Mesendoderm (in vitro differentiated cells): ENCODE data around the gene PRM1.

Experiments used
- DNase-seq: peaks from one replicate; pipeline ENCODE4 v3.0.0; 2013
- H2AK5ac ChIP-seq: 2 replicates; pipeline ENCODE4 v1.6.1; 2013; ENCODE audit warnings: low read length, inconsistent platforms
- H2BK120ac ChIP-seq: 2 replicates; pipeline ENCODE4 v1.6.1; 2013; ENCODE audit warnings: low read depth, mild to moderate bottlenecking, low read length, moderate library complexity, mixed read lengths
- H2BK15ac ChIP-seq: replicated peaks from 2 replicates; pipeline ENCODE4 v1.6.1; 2013; ENCODE audit warnings: low read depth, mild to moderate bottlenecking, moderate library complexity
- H2BK5ac ChIP-seq: 2 replicates; pipeline ENCODE4 v1.6.1; 2013; ENCODE audit warnings: low read length, inconsistent platforms
- H3K18ac ChIP-seq: 2 replicates; pipeline ENCODE4 v1.6.1; 2013; ENCODE audit warnings: mild to moderate bottlenecking, low read length, mixed read lengths
- H3K23ac ChIP-seq: one replicate; pipeline ENCODE4 v1.6.1; 2013; ENCODE audit warnings: low read length
- H3K27ac ChIP-seq: 2 replicates; pipeline ENCODE4 v1.5.1; 2013; ENCODE audit warnings: low read depth, mild to moderate bottlenecking, inconsistent platforms, low read length, moderate library complexity
- H3K27me3 ChIP-seq: 2 replicates; pipeline ENCODE4 v1.6.1; 2013; ENCODE audit warnings: low read length, control low read depth, mild to moderate bottlenecking, inconsistent platforms; ENCODE audit not compliant: insufficient read depth, poor library complexity
- H3K36me3 ChIP-seq: 2 replicates; pipeline ENCODE4 v1.6.1; 2013; ENCODE audit warnings: low read length, inconsistent platforms; ENCODE audit not compliant: control insufficient read depth, insufficient read depth
- H3K4ac ChIP-seq: one replicate; pipeline ENCODE4 v1.6.1; 2013; ENCODE audit warnings: low read depth, mild to moderate bottlenecking, low read length, moderate library complexity
- H3K4me1 ChIP-seq: 2 replicates; pipeline ENCODE4 v1.6.1; 2013; ENCODE audit warnings: low read depth, low read length, inconsistent platforms; ENCODE audit not compliant: control insufficient read depth
- H3K4me2 ChIP-seq: 2 replicates; pipeline ENCODE4 v1.6.1; 2013; ENCODE audit warnings: low read length
- H3K4me3 ChIP-seq: 2 replicates; pipeline ENCODE4 v1.5.1; 2013; ENCODE audit warnings: mild to moderate bottlenecking, low read length
- H3K56ac ChIP-seq: one replicate; pipeline ENCODE4 v1.6.1; 2013; ENCODE audit warnings: low read length
- H3K79me1 ChIP-seq: 2 replicates; pipeline ENCODE4 v1.6.1; 2013; ENCODE audit warnings: low read length, inconsistent platforms
- H3K79me2 ChIP-seq: 2 replicates; pipeline ENCODE4 v1.6.1; 2013; ENCODE audit warnings: mild to moderate bottlenecking, low read length; ENCODE audit not compliant: control insufficient read depth, insufficient read depth
- H3K9ac ChIP-seq: 2 replicates; pipeline ENCODE4 v1.6.1; 2013; ENCODE audit warnings: low read length, inconsistent platforms
- H4K5ac ChIP-seq: one replicate; pipeline ENCODE4 v1.6.1; 2013; ENCODE audit warnings: low read length
- H4K8ac ChIP-seq: one replicate; pipeline ENCODE4 v1.6.1; 2013; ENCODE audit warnings: low read depth, mild to moderate bottlenecking, control low read depth, low read length, moderate library complexity
- WGBS: extraction: QIAGEN DNeasy Blood & Tissue Kit; methylation state at CpG from one replicate; pipeline ENCODE4 v1.1.7; 2013; ENCODE audit warnings: low lambda C conversion rate, missing lambda C conversion rate; ENCODE audit not compliant: insufficient coverage; ENCODE audit errors: extremely low coverage; 5-methylcytosine and 5-hydroxymethylcytosine counted together

The PRM1 gene

DNA sequence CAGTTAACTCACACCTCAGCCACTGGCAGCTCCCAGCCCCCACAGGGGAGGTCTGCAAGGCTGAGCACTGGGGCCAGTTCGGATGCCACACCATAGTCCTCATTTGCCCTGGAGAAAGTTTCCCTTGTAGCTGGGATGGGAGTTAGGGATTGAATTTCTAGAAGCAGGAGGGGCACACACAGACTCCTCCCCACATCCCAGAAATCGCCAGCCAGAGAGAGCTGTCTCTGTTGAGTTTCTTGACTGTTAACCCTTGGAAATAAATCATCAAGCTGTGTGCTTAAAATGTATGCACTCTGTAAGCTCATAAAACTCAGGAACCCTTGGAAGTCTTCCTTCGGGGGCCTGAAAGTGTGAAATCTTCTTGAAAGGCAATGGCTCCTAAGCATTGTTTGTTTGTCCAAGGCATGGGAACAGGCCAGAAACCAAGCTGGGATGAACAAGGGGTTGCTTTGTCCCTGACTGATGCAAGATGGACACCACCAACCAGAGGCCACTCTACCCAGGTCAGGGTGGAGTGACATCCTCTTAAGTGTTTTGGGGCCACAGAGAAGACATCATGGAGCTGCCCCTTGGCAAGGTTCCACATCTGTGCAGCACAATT is 7.3 kb downstream of the PRM1 start:
- Histone ChIP-seq H3K4ac (no peak overlapping the region), H3K4me2 (no peak overlapping the region), H3K27me3 (no peaks in the 10 kb centered on the region), H3K79me2 (no peaks in the 10 kb centered on the region), H2BK15ac (no peak overlapping the region), H3K36me3 (no peaks in the 10 kb centered on the region), H4K5ac (no peak overlapping the region), H3K9ac (no peak overlapping the region), H3K18ac (no peak overlapping the region), H4K8ac (no peak overlapping the region), H3K4me1 (peaks cover 2% of the 10 kb centered on the region), H2BK120ac (no peak overlapping the region), H3K27ac (no peak overlapping the region), H3K23ac (no peak overlapping the region), H2BK5ac (no peak overlapping the region), H3K4me3 (no peak overlapping the region), H3K79me1 (no peaks in the 10 kb centered on the region), H3K56ac (no peak overlapping the region), H2AK5ac (no peak overlapping the region)
- WGBS: no CpG with 5 or more reads among the region's 3 CpGs
- DNase-seq: peak; percentile 54

DNA sequence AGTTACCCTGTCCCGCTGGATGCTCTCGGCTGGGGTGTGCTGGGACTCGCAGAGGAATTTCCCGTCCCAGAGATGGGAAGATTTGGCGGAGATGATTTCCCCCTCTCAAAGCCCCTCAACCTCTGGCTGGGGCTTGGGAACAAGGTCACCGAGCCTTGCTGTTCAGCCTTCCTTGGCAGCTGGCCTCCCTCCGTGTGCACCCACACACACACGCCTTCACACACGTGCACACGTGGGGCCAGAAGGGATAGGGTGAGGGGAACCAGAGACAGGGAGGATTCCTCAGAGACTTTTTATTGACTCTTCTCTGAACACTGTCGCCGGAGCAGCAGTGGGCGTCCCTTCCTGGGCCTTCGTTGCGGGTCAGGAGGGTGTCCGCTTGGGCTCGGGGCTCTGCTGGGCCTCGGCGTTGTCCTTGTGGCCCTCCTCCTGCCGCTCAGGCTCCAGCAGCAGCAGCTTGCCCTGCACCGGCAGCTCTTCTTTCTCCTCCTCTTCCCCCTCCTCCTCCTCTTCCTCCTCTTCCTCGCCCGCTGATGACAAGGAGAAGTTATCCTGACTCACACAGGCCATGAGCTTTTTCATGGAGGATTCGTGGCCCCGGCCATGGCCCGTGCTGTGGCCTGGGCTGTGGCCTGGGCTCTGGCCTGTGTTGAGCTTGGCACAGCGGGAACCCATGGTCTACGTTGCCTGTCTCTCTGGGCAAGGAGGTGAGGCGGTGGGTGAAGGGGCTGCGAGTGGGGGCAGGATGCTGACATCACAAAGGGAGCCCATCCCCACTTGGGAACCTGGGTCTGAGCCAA is 8.0 kb downstream of the PRM1 start, which contains the start of gene PRM3:
TSS of gene PRM3 (minus strand) at position 709 of the 800 bp plus-strand sequence. CDS start at position 675, 34 bp downstream.
- H3K9ac ChIP-seq: no peak within 1 kb of the TSS
- no peak within 1 kb of the TSS for H2AK5ac ChIP-seq
- H3K4ac ChIP-seq: no peak within 1 kb of the TSS
- H2BK5ac ChIP-seq: no peak within 1 kb of the TSS
- H3K27ac ChIP-seq: no peak within 1 kb of the TSS
- H3K23ac ChIP-seq: no peak within 1 kb of the TSS
- H3K36me3 ChIP-seq: no peaks in the 10 kb centered on the region
- H4K5ac ChIP-seq: no peak within 1 kb of the TSS
- H3K18ac ChIP-seq: no peak within 1 kb of the TSS
- no peak for DNase-seq
- WGBS: no CpG with 5 or more reads among the region's 30 CpGs
- H4K8ac ChIP-seq: no peak within 1 kb of the TSS
- no peak within 1 kb of the TSS for H3K56ac ChIP-seq
- H3K4me3 ChIP-seq: no peak within 1 kb of the TSS
- no peaks in the 10 kb centered on the region for H3K27me3 ChIP-seq
- H2BK120ac ChIP-seq: no peak within 1 kb of the TSS
- H3K79me1 ChIP-seq: no peaks in the 10 kb centered on the region
- no peak within 1 kb of the TSS for H3K4me2 ChIP-seq
- H3K4me1 ChIP-seq: peaks cover 2% of the 10 kb centered on the region
- H2BK15ac ChIP-seq: no peak within 1 kb of the TSS
- H3K79me2 ChIP-seq: no peaks in the 10 kb centered on the region

DNA sequence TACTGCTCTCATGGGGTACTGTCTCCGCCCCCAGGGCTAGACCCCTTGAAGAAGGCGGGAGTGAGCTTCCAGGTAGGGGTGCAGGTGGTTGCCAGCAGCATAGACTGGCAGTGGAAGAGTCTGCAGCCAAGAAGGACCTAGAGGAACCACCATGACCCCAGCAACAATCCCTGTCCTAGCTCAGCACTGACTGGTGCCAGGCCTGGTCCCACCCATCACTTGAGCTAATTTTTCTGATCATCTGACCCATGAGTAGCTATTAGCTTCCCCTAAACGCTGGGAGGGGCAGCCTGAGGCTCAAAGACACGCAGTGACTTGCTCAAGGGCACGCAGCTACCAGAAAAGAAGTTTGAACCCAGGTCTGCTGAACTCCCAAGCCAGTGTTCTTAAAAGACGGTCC is 8.6 kb downstream of the PRM1 start:
- H3K4me2 ChIP-seq: no peak overlapping the region
- no peak overlapping the region for H3K4ac ChIP-seq
- no peaks in the 10 kb centered on the region for H3K36me3 ChIP-seq
- no CpG with 5 or more reads among the region's 6 CpGs for WGBS
- H3K79me1 ChIP-seq: no peaks in the 10 kb centered on the region
- no peak overlapping the region for H2BK15ac ChIP-seq
- no peak overlapping the region for H4K5ac ChIP-seq
- H2BK120ac ChIP-seq: no peak overlapping the region
- H3K27ac ChIP-seq: no peak overlapping the region
- no peak overlapping the region for H3K23ac ChIP-seq
- H3K4me1 ChIP-seq: peaks cover 2% of the 10 kb centered on the region
- DNase-seq: no peak
- H4K8ac ChIP-seq: no peak overlapping the region
- no peak overlapping the region for H3K4me3 ChIP-seq
- no peaks in the 10 kb centered on the region for H3K27me3 ChIP-seq
- no peak overlapping the region for H2BK5ac ChIP-seq
- H3K56ac ChIP-seq: no peak overlapping the region
- no peak overlapping the region for H3K18ac ChIP-seq
- no peaks in the 10 kb centered on the region for H3K79me2 ChIP-seq
- no peak overlapping the region for H2AK5ac ChIP-seq
- no peak overlapping the region for H3K9ac ChIP-seq

DNA sequence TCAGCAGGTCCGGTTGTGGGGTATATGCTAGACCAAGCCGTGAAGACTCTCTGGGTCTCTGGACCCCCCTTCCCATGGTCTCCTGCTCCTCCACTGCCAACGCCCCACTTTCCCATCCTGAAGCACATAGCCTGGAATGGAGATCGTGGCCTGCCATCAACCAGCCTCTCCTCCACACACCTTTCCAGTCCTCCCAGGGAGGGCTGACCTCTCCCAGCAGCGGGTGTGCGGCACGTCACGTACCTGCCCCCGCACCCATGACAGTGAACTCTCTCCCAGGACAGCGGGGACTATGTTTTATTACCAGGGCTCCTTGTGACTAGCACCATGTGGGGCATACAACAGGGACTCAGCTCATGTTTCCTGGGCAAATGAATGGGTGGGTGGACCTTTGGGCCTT is 9.5 kb downstream of the PRM1 start:
- Histone ChIP-seq H3K9ac (no peak overlapping the region), H2BK15ac (no peak overlapping the region), H3K27ac (no peak overlapping the region), H3K36me3 (no peaks in the 10 kb centered on the region), H3K4me2 (no peak overlapping the region), H3K79me1 (no peaks in the 10 kb centered on the region), H2BK5ac (no peak overlapping the region), H3K4ac (no peak overlapping the region), H3K23ac (no peak overlapping the region), H3K56ac (no peak overlapping the region), H3K79me2 (no peaks in the 10 kb centered on the region), H2BK120ac (no peak overlapping the region), H2AK5ac (no peak overlapping the region), H3K4me3 (no peak overlapping the region), H3K4me1 (peaks cover 2% of the 10 kb centered on the region), H3K27me3 (no peaks in the 10 kb centered on the region), H4K8ac (no peak overlapping the region), H3K18ac (no peak overlapping the region), H4K5ac (no peak overlapping the region)
- DNase-seq: no peak
- WGBS: no CpG with 5 or more reads among the region's 10 CpGs

DNA sequence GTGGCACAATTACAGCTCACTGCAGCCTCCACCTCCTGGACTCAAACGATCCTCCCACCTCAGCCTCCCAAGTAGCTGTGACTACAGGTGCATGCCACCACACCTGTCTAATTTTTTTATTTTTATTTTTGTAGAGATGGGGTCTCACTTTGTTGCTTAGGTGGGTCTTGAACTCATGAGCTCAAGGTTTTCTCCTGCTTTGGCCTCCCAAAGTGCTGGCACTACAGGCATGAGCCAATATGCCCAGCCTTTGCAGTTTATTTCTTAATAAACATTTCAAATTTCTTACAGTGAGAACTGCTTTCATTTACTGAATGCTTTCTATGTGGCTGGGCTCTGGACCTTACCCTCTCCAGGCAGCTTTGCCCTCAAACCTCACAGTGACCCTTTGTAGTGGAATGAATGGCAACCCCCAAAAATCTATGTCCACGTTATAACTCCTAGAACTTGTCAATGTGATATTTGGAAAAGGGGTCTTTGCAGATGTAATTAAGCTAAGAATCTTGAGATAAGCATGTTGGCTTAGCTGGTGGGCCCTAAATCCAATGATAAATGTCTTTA is 10.4 kb downstream of the PRM1 start:
- no peak overlapping the region for H3K18ac ChIP-seq
- no peak for DNase-seq
- H3K79me1 ChIP-seq: no peaks in the 10 kb centered on the region
- H2BK5ac ChIP-seq: no peak overlapping the region
- no peak overlapping the region for H2AK5ac ChIP-seq
- no peak overlapping the region for H3K4me3 ChIP-seq
- H3K4me2 ChIP-seq: no peak overlapping the region
- H3K27me3 ChIP-seq: no peaks in the 10 kb centered on the region
- H3K4ac ChIP-seq: no peak overlapping the region
- H2BK15ac ChIP-seq: no peak overlapping the region
- H3K23ac ChIP-seq: no peak overlapping the region
- no peak overlapping the region for H4K8ac ChIP-seq
- H3K36me3 ChIP-seq: no peaks in the 10 kb centered on the region
- peaks cover 2% of the 10 kb centered on the region for H3K4me1 ChIP-seq
- no peak overlapping the region for H3K9ac ChIP-seq
- no peaks in the 10 kb centered on the region for H3K79me2 ChIP-seq
- H4K5ac ChIP-seq: no peak overlapping the region
- no peak overlapping the region for H2BK120ac ChIP-seq
- no peak overlapping the region for H3K27ac ChIP-seq
- no CpG with 5 or more reads among the region's 2 CpGs for WGBS
- H3K56ac ChIP-seq: no peak overlapping the region
